Osteoblast (primary cell): ENCODE results near the gene TMPRSS2. TPM values are rescaled to one million over a fixed set of nuclear protein-coding genes. Genes with fewer than 3 reads are reported as not detected.
"Not testable (repeated sequence)": the region's sequence is repeated elsewhere in the genome, so short reads cannot be mapped to it uniquely, and the experiment has no call there.

ENCODE experiments used
- DNase-seq: peaks from one replicate; pipeline ENCODE4 v3.0.0; 2011; ENCODE audit warnings: low spot score, mixed read lengths; ENCODE audit not compliant: insufficient read length; ENCODE audit errors: missing footprints
- H2AFZ ChIP-seq: 2 replicates; pipeline ENCODE4 v1.6.0; 2011; ENCODE audit warnings: mild to moderate bottlenecking, low read length
- H3K27ac ChIP-seq: 2 replicates; pipeline ENCODE4 v1.5.1; 2011; ENCODE audit warnings: mild to moderate bottlenecking, low read depth, low read length, moderate library complexity
- H3K27me3 ChIP-seq: 2 replicates; pipeline ENCODE4 v1.6.0; 2012; ENCODE audit warnings: mild to moderate bottlenecking, control low read depth, inconsistent platforms, low read length, moderate library complexity; ENCODE audit not compliant: insufficient read depth
- H3K36me3 ChIP-seq: 2 replicates; pipeline ENCODE4 v1.5.1; 2011; ENCODE audit warnings: mild to moderate bottlenecking, low read length, control low read depth, moderate library complexity; ENCODE audit not compliant: insufficient read depth
- H3K4me1 ChIP-seq: 2 replicates; pipeline ENCODE4 v1.5.1; 2011; ENCODE audit warnings: mild to moderate bottlenecking, low read length, control low read depth, moderate library complexity; ENCODE audit not compliant: insufficient read depth
- H3K4me2 ChIP-seq: 2 replicates; pipeline ENCODE4 v1.6.0; 2011; ENCODE audit warnings: mild to moderate bottlenecking, low read length; ENCODE audit not compliant: insufficient read depth
- H3K4me3 ChIP-seq: fragments of 200-600 bp; sonication (generic); 3 replicates; pipeline ENCODE4 v1.5.1; 2012; ENCODE audit warnings: mild to moderate bottlenecking, low read length, inconsistent platforms; ENCODE audit not compliant: insufficient read depth
- H3K79me2 ChIP-seq: 2 replicates; pipeline ENCODE4 v1.6.0; 2012; ENCODE audit warnings: mild to moderate bottlenecking, low read length, control low read depth, inconsistent platforms; ENCODE audit not compliant: insufficient read depth
- H3K9me3 ChIP-seq: 2 replicates; pipeline ENCODE4 v1.5.1; 2011; ENCODE audit warnings: low read depth, low read length, control low read depth
- H4K20me1 ChIP-seq: 2 replicates; pipeline ENCODE4 v1.6.0; 2012; ENCODE audit warnings: mild to moderate bottlenecking, low read length, control low read depth; ENCODE audit not compliant: insufficient read depth
- CTCF ChIP-seq: IDR thresholded peaks from 2 replicates; pipeline ENCODE4 v1.5.1; 2011; ENCODE audit warnings: mild to moderate bottlenecking, low read depth, low read length, moderate library complexity; ENCODE audit errors: extremely low read depth
- total RNA-seq: library from RNA; depleted of rRNA; stranded (reverse); fragments of >200 nt; gene quantifications from 2 replicates; pipeline ENCODE4 v1.2.3, GENCODE V29; 2012

The TMPRSS2 gene
- total RNA-seq, 1 donor, result not detected

GRCh38 chr21:41425954-41426675 lies 81.8 kb downstream of the TMPRSS2 start, which contains the start of gene MX1:
MX1 (plus strand) TSS chr21:41426239; CDS start chr21:41432071, 5,832 bp downstream.
- Histone ChIP-seq H2AFZ (peak within 1 kb of the TSS; percentile 71), H3K36me3 (no peaks in the 10 kb centered on the region), H3K4me2 (peak within 1 kb of the TSS; percentile 85), H3K4me1 (peaks cover 11% of the 10 kb centered on the region), H3K4me3 (peak within 1 kb of the TSS; percentile 69), H3K27me3 (peaks cover 12% of the 10 kb centered on the region), H4K20me1 (no peaks in the 10 kb centered on the region), H3K9me3 (no peaks in the 10 kb centered on the region), H3K79me2 (no peaks in the 10 kb centered on the region), H3K27ac (no peak within 1 kb of the TSS)
- DNase-seq, result peak; percentile 91
- TF ChIP-seq CTCF, result no peak

DNA sequence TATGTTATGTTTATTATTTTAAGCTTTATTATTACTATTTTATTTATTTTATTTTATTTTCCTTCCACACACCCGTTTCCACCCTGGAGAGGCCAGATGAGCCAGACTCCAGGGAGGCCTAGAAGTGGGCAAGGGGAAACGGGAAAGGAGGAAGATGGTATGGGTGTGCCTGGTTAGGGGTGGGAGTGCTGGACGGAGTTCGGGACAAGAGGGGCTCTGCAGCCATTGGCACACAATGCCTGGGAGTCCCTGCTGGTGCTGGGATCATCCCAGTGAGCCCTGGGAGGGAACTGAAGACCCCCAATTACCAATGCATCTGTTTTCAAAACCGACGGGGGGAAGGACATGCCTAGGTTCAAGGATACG lies 82.4 kb downstream of the TMPRSS2 start:
- no peak for DNase-seq
- H3K36me3 ChIP-seq, result no peaks in the 10 kb centered on the region
- no peaks in the 10 kb centered on the region for H3K79me2 ChIP-seq
- TF ChIP-seq CTCF, result no peak
- peaks cover 11% of the 10 kb centered on the region for H3K4me1 ChIP-seq
- H3K9me3 ChIP-seq, result no peaks in the 10 kb centered on the region
- peaks cover 12% of the 10 kb centered on the region for H3K27me3 ChIP-seq
- H4K20me1 ChIP-seq, result no peaks in the 10 kb centered on the region
- H3K27ac ChIP-seq, result no peak overlapping the region
- peak overlapping the region; percentile 71 for H2AFZ ChIP-seq
- peak overlapping the region; percentile 85 for H3K4me2 ChIP-seq
- H3K4me3 ChIP-seq, result peak overlapping the region; percentile 69

GRCh38 chr21:41423305-41423636 lies 84.7 kb downstream of the TMPRSS2 start:
- not testable (repeated sequence) for H3K36me3 ChIP-seq, H3K4me2 ChIP-seq, H3K27ac ChIP-seq, H3K79me2 ChIP-seq, H2AFZ ChIP-seq, H3K27me3 ChIP-seq, H3K4me3 ChIP-seq, H3K9me3 ChIP-seq, DNase-seq, H4K20me1 ChIP-seq
- H3K4me1 ChIP-seq, result peaks cover 11% of the 10 kb centered on the region

GRCh38 chr21:41422546-41423304 lies 85.2 kb downstream of the TMPRSS2 start:
- no peaks in the 10 kb centered on the region for H3K36me3 ChIP-seq
- no peak overlapping the region for H3K27ac ChIP-seq
- no peak for TF ChIP-seq CTCF
- H3K27me3 ChIP-seq, result peaks cover 10% of the 10 kb centered on the region
- no peaks in the 10 kb centered on the region for H3K9me3 ChIP-seq
- H2AFZ ChIP-seq, result no peak overlapping the region
- DNase-seq, result no peak
- no peak overlapping the region for H3K4me2 ChIP-seq
- H4K20me1 ChIP-seq, result no peaks in the 10 kb centered on the region
- H3K4me3 ChIP-seq, result no peak overlapping the region
- no peaks in the 10 kb centered on the region for H3K79me2 ChIP-seq
- H3K4me1 ChIP-seq, result peaks cover 11% of the 10 kb centered on the region

DNA sequence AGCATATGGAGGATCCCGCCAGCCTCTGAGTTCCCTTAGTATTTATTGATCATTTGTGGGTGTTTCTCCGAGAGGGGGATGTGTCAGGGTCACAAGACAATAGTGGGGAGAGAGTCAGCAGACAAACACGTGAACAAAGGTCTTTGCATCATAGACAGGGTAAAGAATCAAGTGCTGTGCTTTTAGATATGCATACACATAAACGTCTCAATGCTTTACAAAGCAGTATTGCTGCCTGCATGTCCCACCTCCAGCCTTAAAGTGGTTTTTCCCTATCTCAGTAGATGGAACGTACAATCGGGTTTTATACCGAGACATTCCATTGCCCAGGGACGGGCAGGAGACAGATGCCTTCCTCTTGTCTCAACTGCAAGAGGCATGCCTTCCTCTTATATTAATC lies 87.0 kb downstream of the TMPRSS2 start:
- peak overlapping the region; percentile 83 for H3K4me2 ChIP-seq
- not testable (repeated sequence) for H2AFZ ChIP-seq, H4K20me1 ChIP-seq, H3K9me3 ChIP-seq, DNase-seq, H3K27me3 ChIP-seq, H3K79me2 ChIP-seq, H3K36me3 ChIP-seq, H3K4me1 ChIP-seq, H3K27ac ChIP-seq
- H3K4me3 ChIP-seq, result peak overlapping the region; percentile 77
